ENCODE measurements around the gene MARCHF10.
"Not testable (repeated sequence)": the region's sequence is repeated elsewhere in the genome, so short reads cannot be mapped to it uniquely, and the experiment has no call there.

Gene MARCHF10

DNA sequence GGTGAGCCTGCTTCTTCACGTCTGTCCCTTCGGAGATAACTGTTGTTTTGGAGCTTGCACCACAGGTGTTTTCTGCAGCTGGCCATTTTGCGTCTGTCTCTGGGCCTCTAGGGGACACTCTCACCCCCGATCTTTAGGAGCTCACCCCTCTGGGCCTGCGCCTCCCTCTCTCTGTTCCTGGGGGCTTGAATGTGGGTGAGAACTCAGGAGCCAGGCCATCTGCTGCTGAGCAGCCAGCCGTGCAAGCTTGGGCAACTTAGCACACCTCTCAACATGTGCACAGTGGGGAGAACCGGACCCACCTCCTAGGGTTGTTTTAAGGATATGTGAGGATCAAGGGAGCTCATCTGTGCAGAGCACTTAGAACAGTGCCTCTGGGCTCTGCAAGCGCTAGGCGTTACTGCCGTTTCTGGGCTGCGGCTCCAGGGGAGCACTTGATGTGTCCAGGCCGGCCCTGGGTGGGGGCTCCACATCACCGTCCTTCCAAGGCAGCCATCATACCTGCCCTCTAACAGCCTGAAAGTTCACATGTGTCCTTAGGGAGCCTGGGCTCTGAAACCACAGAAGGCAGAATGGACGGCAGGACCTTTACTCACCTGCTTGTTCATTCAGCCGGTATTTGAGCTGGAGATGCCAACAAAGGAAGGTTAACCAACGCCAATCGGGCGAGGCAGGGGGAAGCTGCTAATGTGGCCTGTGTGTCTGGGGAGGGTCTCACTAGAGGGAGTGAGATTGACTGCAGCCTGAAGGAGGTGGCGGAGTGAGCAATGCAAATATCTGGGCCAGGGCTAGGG is 114.3 kb downstream of the MARCHF10 start:
- no peak for FAIRE-seq

DNA sequence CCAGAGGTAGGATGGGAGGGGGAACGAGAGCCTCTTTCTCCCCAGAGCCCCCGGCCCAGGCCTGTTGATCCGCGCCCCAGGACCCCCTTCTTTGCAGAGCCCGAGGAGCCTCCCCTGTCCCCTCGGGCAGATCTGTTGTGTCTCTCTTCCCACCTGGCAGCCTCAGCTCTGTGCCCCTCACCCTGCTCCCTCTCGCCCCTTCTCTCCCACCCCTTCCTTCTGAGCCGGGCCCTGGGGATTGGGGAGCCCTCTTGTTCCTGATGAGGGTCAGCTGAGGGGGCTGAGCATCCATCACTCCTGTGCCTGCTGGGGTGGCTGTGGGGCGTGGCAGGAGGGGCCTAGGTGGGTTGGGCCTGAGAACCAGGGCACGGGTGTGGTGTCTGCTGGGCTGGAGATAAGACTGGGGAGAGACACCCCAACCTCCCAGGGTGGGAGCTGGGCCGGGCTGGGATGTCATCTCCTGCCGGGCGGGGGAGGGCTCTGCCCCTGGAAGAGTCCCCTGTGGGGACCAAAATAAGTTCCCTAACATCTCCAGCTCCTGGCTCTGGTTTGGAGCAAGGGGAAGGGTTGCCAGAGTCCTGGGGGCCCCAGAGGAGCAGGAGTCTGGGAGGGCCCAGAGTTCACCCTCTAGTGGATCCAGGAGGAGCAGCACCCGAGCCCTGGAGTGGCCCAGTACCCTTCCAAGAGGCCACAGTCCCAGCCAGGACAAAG is 115.2 kb downstream of the MARCHF10 start:
- no peak for FAIRE-seq

DNA sequence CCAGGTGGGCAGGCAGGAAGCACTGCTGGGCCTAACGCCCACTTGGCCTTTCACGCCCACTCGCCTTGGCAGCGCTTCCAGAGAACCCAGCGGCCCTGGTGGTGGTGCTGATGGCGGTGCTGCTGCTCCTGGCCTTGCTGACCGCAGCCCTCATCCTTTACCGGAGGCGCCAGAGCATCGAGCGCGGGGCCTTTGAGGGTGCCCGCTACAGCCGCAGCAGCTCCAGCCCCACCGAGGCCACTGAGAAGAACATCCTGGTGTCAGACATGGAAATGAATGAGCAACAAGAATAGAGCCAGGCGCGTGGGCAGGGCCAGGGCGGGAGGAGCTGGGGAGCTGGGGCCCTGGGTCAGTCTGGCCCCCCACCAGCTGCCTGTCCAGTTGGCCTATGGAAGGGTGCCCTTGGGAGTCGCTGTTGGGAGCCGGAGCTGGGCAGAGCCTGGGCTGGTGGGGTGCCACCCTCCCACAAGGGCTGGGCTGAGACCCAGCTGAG is 115.9 kb downstream of the MARCHF10 start:
- FAIRE-seq: no peak

DNA sequence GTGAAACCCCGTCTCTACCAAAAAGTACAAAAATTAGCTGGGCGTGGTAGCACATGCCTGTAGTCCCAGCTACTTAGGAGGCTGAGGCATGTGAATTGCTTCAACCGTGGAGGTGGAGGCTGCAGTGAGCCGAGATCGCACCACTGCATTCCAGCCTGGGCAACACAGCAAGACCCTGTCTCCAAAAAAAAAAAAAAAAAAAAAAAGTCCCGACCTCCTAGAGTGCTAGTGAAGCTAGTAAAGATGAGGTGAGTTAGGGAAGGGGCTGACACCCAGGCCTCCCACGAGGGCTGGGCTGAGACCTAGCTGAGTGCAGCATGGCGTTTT is 116.6 kb downstream of the MARCHF10 start:
- FAIRE-seq: not testable (repeated sequence)

DNA sequence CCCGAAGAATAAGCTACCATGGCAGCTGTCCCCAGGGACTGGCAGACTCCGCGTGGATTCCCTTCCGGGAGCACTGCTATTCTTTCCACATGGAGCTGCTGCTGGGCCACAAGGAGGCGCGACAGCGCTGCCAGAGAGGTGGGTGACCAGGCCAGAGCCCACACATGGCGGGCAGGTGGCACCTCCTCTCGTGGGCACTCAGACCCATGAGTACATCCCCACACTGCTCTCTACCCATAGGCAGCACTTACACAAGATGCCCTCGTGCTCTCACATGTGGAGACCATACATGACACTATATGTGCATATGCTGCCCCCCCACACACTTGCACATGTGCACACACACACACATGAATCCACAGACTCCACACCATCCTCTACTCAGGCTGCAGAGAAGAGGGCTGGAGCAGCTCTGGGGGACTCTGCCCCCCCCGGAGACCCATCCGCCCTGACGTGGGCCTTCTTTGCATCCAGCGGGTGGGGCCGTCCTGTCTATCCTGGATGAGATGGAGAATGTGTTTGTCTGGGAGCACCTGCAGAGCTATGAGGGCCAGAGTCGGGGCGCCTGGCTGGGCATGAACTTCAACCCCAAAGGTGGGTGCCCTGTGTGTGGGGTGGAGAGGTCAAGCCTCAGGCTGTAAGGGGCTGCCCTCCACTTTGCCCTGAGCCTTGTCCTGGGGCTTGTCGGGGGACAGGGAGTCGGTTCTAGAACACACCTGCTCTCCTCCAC is 117.8 kb downstream of the MARCHF10 start:
- no peak for FAIRE-seq

DNA sequence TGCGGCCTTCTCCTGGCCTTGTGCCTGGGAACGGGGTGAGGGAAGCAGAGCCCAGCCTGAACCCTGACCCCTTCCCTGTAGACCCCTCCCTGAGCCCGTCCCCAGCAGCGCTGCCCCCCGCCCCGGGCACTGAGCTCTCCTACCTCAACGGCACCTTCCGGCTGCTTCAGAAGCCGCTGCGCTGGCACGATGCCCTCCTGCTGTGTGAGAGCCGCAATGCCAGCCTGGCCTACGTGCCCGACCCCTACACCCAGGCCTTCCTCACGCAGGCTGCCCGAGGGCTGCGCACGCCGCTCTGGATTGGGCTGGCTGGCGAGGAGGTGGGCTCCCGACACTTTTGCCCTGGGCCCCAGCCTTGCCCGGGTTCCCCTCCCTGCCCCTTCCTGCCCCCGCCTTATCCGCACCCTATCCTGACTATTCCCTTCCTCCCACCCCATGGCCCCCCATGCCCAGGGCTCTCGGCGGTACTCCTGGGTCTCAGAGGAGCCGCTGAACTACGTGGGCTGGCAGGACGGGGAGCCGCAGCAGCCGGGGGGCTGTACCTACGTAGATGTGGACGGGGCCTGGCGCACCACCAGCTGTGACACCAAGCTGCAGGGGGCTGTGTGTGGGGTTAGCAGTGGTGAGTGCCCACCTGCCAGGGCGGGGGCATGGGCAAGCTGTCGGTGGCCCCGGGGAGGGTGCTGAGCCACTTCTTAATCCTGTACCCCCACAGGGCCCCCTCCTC is 118.5 kb downstream of the MARCHF10 start:
- no peak for FAIRE-seq

DNA sequence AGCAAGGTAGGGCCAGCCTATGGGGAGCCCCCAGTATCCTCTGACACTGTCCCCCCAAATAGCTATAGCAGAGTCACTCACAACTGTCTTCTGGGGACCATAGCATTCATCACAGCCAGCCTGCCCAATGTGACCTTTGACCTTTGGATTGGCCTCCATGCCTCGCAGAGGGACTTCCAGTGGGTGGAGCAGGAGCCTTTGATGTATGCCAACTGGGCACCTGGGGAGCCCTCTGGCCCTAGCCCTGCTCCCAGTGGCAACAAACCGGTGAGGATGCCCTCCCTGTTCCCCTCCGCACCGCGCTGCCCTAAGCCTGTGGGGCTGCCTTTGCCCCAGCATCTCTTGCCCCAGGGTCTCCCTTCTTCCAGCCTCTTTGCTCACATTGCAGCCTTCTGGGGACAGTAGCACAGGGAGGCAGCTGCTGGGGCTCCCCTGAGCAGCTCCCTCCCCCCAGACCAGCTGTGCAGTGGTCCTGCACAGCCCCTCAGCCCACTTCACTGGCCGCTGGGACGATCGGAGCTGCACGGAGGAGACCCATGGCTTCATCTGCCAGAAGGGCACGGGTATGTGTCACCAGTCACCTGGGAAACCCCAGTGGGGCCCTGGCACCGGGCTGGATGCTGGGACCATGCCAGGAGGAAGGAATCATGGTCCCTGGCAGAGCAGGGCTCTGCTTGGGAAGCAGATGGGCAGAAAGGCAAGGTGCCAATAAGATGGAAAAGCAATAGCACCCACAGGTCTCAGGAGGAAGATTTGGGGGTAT is 119.5 kb downstream of the MARCHF10 start:
- no peak for FAIRE-seq

DNA sequence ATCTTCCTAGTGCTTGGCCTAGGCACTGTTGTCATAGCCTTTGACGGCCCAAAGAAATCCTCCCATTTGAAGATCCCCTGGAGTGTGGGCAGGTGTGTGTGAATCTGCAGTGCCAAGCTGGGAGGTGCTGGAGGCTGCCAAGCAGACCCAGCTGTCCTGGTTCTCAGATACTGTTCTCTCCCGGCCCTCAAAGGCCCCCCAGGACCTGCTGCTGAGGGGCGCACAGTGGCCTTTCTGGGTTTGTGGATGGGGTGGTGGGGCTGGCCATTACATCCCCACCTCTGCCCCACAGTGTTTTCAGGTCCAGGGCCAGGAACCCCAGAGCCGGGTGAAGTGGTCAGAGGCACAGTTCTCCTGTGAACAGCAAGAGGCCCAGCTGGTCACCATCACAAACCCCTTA is 120.1 kb downstream of the MARCHF10 start:
- no peak for FAIRE-seq

DNA sequence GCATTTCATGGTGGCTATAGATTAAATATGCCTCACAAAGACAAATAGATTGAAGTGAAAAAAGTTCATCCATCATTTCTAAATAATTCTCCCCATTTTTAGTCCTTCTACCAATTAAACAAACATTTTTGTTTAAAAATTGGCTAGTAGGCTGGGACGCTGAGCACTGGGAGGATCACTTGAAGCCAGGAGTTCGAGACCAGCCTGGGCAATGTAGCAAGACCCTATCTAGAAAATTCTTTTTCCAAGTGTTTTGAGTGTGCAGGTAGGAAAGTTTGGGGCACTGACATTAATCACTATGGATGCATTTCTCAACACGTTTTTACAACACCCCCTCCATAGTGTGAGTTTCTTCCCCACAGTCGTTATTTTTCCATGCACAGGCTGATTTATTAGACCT is 123.9 kb downstream of the MARCHF10 start:
- no peak for FAIRE-seq

DNA sequence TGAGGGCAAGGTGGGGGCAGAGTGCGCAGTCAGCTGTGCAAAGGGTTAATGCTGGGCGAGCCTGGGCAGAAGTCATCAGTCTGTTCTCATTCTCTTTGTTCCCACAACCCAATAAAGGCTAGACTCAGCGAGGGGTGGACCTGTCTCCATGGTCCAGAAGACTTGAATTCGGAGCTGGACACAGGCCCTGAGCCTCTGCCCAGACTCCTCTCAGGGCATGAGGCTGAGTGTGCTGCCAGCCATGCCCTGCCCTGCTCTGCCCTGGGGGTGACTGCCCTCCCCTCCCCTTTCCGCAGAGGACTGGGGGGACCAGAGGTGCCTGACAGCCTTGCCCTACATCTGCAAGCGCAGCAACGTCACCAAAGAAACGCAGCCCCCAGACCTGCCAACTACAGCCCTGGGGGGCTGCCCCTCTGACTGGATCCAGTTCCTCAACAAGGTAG is 126.2 kb downstream of the MARCHF10 start:
- no peak for FAIRE-seq

DNA sequence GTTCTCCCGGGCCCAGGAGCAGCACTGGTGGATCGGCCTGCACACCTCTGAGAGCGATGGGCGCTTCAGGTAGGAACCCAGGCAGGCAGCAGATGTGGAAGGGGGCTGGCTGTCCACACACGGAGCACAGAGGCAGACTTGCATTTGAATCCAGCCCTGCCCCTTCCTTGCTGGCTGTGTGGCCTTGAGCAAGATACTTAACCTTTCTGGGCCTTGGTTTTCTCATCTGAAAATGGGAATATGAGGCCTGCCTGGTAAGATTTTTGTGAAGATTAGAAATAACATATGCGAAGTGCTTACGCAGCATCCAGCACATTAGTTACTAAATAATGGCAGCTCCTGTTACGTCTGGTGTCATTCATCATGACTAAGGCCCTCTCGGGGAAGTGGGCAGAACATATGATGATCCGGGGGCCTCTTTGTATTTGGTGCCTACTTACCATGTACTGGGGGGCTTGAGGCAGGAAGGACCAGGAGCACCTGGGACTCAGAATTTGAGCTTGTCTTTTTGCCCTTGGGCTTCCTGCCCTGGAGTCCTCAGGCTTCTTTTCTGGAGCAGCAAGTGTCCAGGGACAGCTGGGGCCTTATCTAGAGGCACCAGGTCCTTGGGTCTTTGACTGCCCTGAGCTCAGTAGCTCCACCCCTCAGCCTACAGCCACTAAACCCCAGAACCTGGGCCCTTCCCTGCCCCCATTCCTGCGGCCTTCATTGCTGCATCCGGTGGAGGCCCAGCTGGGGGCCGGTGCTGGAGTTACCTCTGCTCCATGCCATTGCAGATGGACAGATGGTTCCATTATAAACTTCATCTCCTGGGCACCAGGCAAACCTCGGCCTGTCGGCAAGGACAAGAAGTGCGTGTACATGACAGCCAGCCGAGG is 126.8 kb downstream of the MARCHF10 start:
- FAIRE-seq: no peak

DNA sequence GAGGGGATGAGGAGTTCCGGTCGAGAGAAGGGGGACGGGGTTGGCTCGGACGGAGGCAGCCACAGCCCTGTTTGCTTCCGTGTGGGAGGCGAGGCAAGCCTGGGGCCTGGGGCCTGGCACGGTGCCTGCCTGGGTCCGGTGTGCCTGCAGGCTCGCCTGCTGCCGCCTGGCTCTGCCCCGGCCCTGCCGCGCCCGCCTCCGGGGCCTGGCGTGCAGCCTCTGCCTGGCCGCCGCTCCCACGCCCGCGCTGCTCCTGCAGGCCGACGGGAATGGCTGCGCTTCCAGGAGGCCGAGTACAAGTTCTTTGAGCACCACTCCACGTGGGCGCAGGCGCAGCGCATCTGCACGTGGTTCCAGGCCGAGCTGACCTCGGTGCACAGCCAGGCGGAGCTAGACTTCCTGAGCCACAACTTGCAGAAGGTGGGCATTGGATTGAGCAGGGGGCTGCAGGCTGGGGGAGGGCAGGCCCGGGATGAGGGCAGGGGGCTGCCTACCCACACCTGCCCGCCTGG is 127.5 kb downstream of the MARCHF10 start:
- no peak for FAIRE-seq

DNA sequence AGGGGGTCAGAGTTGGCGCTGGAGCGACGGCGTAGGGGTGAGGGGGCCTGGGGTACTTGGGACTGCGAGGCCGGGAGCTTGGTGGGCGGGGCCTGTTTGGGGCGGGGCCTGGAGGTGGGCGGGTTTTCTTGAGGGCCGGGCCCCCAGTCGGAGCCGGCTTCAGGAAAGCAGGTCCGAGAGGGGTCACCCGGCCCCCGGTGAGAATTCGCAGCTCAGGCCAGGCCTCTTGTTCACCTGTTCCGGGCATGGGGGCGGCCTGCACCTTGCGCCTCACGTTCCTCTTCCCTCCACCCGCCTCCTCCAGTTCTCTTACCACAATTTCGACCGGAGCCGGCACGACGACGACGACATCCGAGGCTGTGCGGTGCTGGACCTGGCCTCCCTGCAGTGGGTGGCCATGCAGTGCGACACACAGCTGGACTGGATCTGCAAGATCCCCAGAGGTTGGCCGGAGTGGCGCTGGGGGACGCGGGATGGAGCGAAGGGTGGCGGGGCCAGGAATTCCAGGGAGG is 128.2 kb downstream of the MARCHF10 start:
- no peak for FAIRE-seq

DNA sequence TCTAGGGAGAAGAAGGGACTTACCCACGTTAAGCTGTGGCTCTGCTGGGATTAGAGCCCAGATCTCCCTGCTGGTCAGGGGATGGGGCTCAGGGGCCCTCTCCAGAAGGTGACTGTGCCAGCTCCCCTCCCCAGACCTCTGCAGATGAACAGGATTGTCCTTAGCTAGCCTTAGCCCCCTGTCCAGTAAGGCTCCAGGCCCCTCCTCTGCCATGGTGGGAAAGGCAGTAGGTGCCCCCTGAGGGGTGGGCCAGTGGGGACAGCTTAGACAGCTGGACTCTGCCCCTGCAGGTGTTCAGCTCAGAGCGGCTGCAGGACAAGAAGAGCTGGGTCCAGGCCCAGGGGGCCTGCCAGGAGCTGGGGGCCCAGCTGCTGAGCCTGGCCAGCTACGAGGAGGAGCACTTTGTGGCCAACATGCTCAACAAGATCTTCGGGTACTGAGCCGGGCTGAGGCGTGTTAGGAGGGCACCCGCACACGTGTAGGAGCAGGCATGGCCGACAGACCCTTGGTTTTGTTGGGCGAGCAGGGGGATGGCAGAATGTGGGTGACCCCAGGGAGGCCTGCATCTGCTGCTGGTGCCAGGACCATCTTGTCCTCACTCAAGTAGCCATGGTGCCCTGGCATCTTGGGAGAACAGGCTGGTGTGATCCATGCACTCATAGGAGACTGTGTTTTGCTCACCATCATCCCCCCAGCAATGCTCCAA is 129.7 kb downstream of the MARCHF10 start:
- FAIRE-seq: no peak

DNA sequence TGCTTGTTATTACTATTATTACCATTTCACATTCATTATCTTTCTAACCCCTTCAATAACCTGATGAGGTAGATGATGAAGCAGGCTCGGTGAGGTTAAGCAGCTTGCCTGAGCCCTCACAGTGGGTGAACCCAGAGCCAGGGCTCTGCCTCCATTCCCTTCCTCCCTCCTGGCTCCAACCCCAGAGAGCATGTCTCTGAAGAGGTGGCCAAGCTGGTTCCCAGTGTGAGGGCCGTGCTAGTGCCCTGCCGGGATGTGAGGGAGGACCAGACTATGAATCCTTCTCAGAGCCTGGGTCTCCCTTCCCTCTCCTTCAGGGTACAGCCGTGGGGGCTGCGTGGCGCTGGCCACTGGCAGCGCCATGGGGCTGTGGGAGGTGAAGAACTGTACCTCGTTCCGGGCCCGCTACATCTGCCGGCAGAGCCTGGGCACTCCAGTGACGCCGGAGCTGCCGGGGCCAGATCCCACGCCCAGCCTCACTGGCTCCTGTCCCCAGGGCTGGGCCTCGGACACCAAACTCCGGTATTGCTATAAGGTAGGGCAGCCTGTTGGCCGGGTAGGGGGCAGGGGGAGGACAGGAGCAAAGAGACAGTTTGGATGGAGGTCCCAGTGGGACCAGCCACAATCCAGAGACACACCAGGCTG is 131.0 kb downstream of the MARCHF10 start:
- FAIRE-seq: no peak

DNA sequence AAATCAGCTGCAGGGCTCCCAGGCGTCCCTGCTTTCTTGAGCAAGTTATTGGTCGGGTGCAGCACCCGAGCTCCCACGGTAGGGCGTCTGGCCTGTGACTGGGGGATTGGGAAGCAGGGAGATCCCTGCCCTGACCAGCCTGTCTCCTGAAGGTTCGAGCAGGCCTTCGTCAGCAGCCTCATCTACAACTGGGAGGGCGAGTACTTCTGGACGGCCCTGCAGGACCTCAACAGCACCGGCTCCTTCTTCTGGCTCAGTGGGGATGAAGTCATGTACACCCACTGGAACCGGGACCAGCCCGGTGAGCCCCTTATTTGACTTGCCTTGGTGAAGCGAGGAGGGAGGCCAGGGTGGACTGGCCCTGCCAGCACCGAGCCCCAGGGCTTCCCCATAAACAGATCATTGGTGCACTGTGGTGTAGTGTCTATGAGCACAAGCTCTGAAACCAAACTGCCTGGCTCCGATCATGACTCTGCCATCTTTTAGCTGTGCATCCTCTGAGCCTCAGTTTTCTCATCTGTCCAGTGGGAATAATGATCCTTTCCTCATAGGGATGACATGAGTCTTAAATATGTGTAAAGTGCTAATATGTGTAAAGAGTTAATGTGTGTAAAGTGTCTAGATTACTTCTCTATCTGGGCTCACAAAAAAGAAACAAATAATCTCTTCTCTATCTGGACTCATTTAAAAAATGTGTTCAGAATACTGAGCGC is 131.7 kb downstream of the MARCHF10 start:
- no peak for FAIRE-seq

DNA sequence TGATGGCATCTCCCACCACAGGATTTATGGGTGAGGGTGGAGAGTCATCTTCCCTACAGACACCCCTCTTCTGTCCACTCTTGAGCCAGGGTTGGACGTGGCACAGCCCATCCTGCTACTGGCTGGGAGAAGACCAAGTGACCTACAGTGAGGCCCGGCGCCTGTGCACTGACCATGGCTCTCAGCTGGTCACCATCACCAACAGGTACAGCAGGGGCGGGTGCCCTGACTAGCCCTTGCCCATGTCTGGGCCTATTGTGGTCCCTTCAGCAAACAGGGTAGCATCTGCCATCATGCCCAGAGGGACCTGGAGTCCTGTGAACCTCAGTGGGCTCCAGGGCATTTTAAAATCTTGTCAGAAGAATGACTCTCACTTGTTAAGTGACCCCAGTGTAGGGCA is 132.4 kb downstream of the MARCHF10 start:
- no peak for FAIRE-seq

DNA sequence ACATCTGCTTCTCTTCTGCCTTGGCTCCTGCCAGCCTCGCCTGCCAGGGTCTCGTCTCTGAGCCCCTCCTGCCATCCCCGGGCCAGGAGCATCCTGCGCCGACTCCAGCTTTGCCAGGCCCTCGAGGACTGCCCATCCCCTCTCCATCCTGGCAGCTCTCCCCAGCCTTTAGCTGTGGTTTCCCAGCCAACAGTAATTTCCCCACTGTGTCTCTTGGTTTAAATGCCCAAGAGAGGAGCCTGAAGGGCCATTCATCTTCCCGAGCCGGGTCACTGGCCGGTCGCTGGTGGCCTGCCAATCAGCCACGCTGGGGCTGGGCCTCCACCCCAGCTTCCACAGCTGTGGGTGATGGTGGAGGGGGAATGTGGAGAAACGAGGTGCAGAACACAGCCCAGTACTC is 132.9 kb downstream of the MARCHF10 start:
- FAIRE-seq: no peak

DNA sequence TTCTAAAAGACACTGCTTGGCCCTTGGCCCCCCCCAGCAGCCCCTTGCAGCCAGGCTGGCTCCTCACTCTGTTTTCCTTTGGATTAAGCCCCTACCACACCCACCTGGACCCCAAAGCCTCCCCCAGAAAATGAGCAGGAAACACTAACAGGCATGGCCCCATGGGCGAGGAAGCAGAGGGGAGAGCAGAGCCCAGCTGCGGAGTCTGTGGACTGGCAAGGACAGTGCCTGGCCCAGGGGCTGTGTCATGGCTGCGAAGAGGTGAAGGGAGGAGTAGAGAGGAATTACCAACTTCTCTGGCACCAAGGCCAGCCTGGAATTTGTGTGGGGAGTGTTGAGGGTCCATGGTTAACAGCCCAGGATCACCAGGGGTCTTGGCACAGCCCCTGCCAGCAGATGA is 133.3 kb downstream of the MARCHF10 start:
- FAIRE-seq: no peak

Measured in islet of Langerhans (tissue), 1 donor.